OCI-LY7 (cell line): ENCODE results near the gene ZYX. TPM values are rescaled to one million over a fixed set of nuclear protein-coding genes. Genes with fewer than 3 reads are reported as not detected.
"Not testable (repeated sequence)": the region's sequence is repeated elsewhere in the genome, so short reads cannot be mapped to it uniquely, and the experiment has no call there.

Experiments used
- BruUV-seq: library from RNA; stranded (reverse); fragments of 400-500 nt; replicated peaks from 2 replicates; lab custom pipeline; 2021; lab: Mats Ljungman, UMichigan
- CTCF ChIA-PET: fragments of 300-600 bp; sonication (Branson Sonifier 250); formaldehyde crosslinking; loops from one replicate; lab custom pipeline; 2022; ENCODE audit warnings: antibody characterized with exemption; ENCODE audit not compliant: unreplicated experiment; lab: Charles Lee
- POLR2A ChIA-PET: fragments of 300-600 bp; sonication (Branson Sonifier 250); formaldehyde crosslinking; loops from one replicate; lab custom pipeline; 2022; ENCODE audit warnings: antibody characterized with exemption; lab: Charles Lee
- DNase-seq: peaks from one replicate; pipeline ENCODE4 v3.0.0-alpha.2; 2015; ENCODE audit warnings: low spot score
- H2AFZ ChIP-seq: fragments of 200-600 bp; sonication (generic), shearing (Covaris generic); 2 replicates; pipeline ENCODE4 v1.6.1; 2014; ENCODE audit warnings: mild to moderate bottlenecking, antibody characterized with exemption, low read length, moderate library complexity
- H3K27ac ChIP-seq: fragments of 200-600 bp; sonication (generic); 2 replicates; pipeline ENCODE4 v1.5.1; 2014; ENCODE audit warnings: mixed run types, low read depth, mild to moderate bottlenecking, moderate library complexity, low read length, inconsistent platforms; ENCODE audit not compliant: poor library complexity, severe bottlenecking
- H3K36me3 ChIP-seq: fragments of 200-600 bp; sonication (generic); 2 replicates; pipeline ENCODE4 v1.6.1; 2014; ENCODE audit warnings: mild to moderate bottlenecking, antibody characterized with exemption, low read length, moderate library complexity, mixed read lengths; ENCODE audit not compliant: insufficient read depth
- H3K4me1 ChIP-seq: fragments of 200-600 bp; sonication (generic); 2 replicates; pipeline ENCODE4 v1.5.1; 2014; ENCODE audit warnings: mild to moderate bottlenecking, low read length; ENCODE audit not compliant: insufficient read depth, poor library complexity, severe bottlenecking
- H3K4me2 ChIP-seq: fragments of 200-600 bp; sonication (generic); 2 replicates; pipeline ENCODE4 v1.6.1; 2014; ENCODE audit warnings: mild to moderate bottlenecking, low read length
- H3K4me3 ChIP-seq: fragments of 200-600 bp; sonication (generic); 2 replicates; pipeline ENCODE4 v1.5.1; 2014; ENCODE audit warnings: mild to moderate bottlenecking, low read depth, low read length; ENCODE audit not compliant: poor library complexity, severe bottlenecking
- H3K79me2 ChIP-seq: fragments of 200-600 bp; sonication (generic); 2 replicates; pipeline ENCODE4 v1.6.1; 2016; ENCODE audit warnings: low read depth, mild to moderate bottlenecking, low read length, moderate library complexity, mixed read lengths; ENCODE audit not compliant: insufficient read depth
- H3K9me2 ChIP-seq: fragments of 200-600 bp; sonication (generic); 2 replicates; pipeline ENCODE4 v1.6.1; 2016; ENCODE audit warnings: mild to moderate bottlenecking, low read length, mixed read lengths; ENCODE audit not compliant: insufficient read depth
- H3K9me3 ChIP-seq: fragments of 200-600 bp; sonication (generic); 2 replicates; pipeline ENCODE4 v1.6.1; 2014; ENCODE audit warnings: mild to moderate bottlenecking, mixed run types, low read length, mixed read lengths
- H4K20me1 ChIP-seq: fragments of 200-600 bp; sonication (generic); 2 replicates; pipeline ENCODE4 v1.6.1; 2014; ENCODE audit warnings: mild to moderate bottlenecking, antibody characterized with exemption, low read length, moderate library complexity, mixed read lengths; ENCODE audit not compliant: insufficient read depth
- EZH2phosphoT487 ChIP-seq: fragments of 200-600 bp; sonication (generic); IDR thresholded peaks from 2 replicates; pipeline ENCODE4 v1.6.1; 2018; ENCODE audit warnings: low read depth, borderline replicate concordance, mild to moderate bottlenecking, mixed run types, antibody characterized with exemption, low read length, moderate library complexity, mixed read lengths
- intact Hi-C: fragments of 100-400 bp; cut with micrococcal nuclease; formaldehyde crosslinking; loops from one replicate; pipeline ENCODE4 v1.10.0; 2022; ENCODE audit not compliant: unreplicated experiment
- total RNA-seq, 2 experiments: library from RNA; depleted of rRNA in 1 of 2; stranded (reverse); fragments of >200 nt in 1 of 2; shearing (Covaris generic) in 1 of 2; gene quantifications; 2 replicates each; pipeline ENCODE4 v1.2.3, GENCODE V29; 2014 to 2022
- TF ChIP-seq, protein P1 (sequence below): fragments of 200-600 bp; sonication (generic); conservative IDR thresholded peaks from 2 replicates; pipeline ENCODE4 v1.5.1; 2014; ENCODE audit warnings: mild to moderate bottlenecking, antibody characterized with exemption, low read length, moderate library complexity, mixed read lengths

The ZYX gene
- total RNA-seq, 2 experiments from 2014 or later = 0.44 to 4.2 TPM

- intact Hi-C loops = no loop called here
- TF ChIP-seq, protein P1, sequence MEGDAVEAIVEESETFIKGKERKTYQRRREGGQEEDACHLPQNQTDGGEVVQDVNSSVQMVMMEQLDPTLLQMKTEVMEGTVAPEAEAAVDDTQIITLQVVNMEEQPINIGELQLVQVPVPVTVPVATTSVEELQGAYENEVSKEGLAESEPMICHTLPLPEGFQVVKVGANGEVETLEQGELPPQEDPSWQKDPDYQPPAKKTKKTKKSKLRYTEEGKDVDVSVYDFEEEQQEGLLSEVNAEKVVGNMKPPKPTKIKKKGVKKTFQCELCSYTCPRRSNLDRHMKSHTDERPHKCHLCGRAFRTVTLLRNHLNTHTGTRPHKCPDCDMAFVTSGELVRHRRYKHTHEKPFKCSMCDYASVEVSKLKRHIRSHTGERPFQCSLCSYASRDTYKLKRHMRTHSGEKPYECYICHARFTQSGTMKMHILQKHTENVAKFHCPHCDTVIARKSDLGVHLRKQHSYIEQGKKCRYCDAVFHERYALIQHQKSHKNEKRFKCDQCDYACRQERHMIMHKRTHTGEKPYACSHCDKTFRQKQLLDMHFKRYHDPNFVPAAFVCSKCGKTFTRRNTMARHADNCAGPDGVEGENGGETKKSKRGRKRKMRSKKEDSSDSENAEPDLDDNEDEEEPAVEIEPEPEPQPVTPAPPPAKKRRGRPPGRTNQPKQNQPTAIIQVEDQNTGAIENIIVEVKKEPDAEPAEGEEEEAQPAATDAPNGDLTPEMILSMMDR = no peak
- no peak for TF ChIP-seq EZH2phosphoT487
- ChIA-PET POLR2A (interaction anchor here (0.7 kb wide), 1 partner anchor 54 kb away, joined by 4 read pairs; no protein-coding TSS in a partner anchor), CTCF (no interaction called here)
- no peaks in the 10 kb centered on the region for H3K4me1 ChIP-seq
- DNase-seq = no peak
- H3K36me3 ChIP-seq = no peaks in the 10 kb centered on the region
- H3K9me2 ChIP-seq = no peaks in the 10 kb centered on the region
- H4K20me1 ChIP-seq = no peaks in the 10 kb centered on the region; the same call in 1 of the 2 replicates
- no peak overlapping the region for H3K27ac ChIP-seq
- no peak overlapping the region for H3K4me2 ChIP-seq
- no peaks in the 10 kb centered on the region for H3K79me2 ChIP-seq
- no peak overlapping the region for H3K4me3 ChIP-seq
- no TSS peak for BruUV-seq
- no peaks in the 10 kb centered on the region for H3K9me3 ChIP-seq
- no peak overlapping the region for H2AFZ ChIP-seq
Measured at GRCh38 chr7:143401265-143401664, 20.1 kb downstream of the ZYX start.

DNA sequence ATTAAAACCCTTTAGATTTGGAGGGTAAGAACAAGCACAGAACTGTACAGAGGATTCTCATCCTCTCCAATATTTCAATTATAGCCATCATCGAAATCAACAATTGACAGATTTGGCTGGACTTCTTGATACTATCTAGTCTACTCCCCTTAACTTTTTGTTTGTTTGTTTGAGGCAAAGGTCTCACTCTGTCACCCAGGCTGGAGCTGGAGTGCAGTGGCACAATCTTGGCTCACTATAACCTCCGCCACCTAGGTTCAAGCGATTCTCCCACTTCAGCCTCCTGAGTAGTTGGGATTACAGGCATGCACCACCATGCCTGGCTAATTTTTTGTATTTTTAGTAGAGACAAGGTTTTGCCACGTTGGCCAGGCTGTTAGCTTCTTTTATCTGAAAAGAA is 21.1 kb downstream of the ZYX start:
- H4K20me1 ChIP-seq, H3K27ac ChIP-seq, H3K36me3 ChIP-seq, BruUV-seq, intact Hi-C loops, H3K4me1 ChIP-seq, H2AFZ ChIP-seq, CTCF ChIA-PET, H3K79me2 ChIP-seq, POLR2A ChIA-PET, H3K9me3 ChIP-seq, H3K4me2 ChIP-seq, H3K9me2 ChIP-seq, H3K4me3 ChIP-seq, DNase-seq: not testable (repeated sequence)

GRCh38 chr7:143405173-143406001 is 24.2 kb downstream of the ZYX start:
- no peaks in the 10 kb centered on the region; the same call in 1 of the 2 replicates for H4K20me1 ChIP-seq
- no peaks in the 10 kb centered on the region for H3K4me1 ChIP-seq
- no TSS peak for BruUV-seq
- no peaks in the 10 kb centered on the region for H3K9me2 ChIP-seq
- no peaks in the 10 kb centered on the region for H3K79me2 ChIP-seq
- CTCF ChIA-PET = no interaction called here
- H2AFZ ChIP-seq = no peak overlapping the region
- no peak overlapping the region for H3K4me3 ChIP-seq
- no peak for TF ChIP-seq EZH2phosphoT487
- TF ChIP-seq, protein P1 = no peak
- no peaks in the 10 kb centered on the region for H3K9me3 ChIP-seq
- DNase-seq = no peak
- H3K4me2 ChIP-seq = no peak overlapping the region
- intact Hi-C loops = no loop called here
- POLR2A ChIA-PET = no interaction called here
- H3K36me3 ChIP-seq = no peaks in the 10 kb centered on the region
- H3K27ac ChIP-seq = no peak overlapping the region
